A549 (cell line): ENCODE data around the gene TSC2.

Source experiments
- BHLHE40 ChIP-seq: IDR thresholded peaks from 2 replicates; pipeline ENCODE4 v1.6.1; 2012; ENCODE audit warnings: low read depth, low read length, inconsistent platforms
- CHD4 ChIP-seq: fragments of 200-600 bp; sonication (generic); IDR thresholded peaks from 2 replicates; pipeline ENCODE4 v1.6.1; 2016; ENCODE audit warnings: antibody characterized with exemption, mild to moderate bottlenecking, borderline replicate concordance
- CTCF ChIP-seq: fragments of >200 bp; sonication (Bioruptor Twin); formaldehyde crosslinking; IDR thresholded peaks from 3 replicates; pipeline ENCODE4 v1.5.1; 2016
- EP300 ChIP-seq, 2 experiments: fragments of >200 bp; sonication (Bioruptor Twin); formaldehyde crosslinking; IDR thresholded peaks; 2 replicates in 1 of 2; 3 replicates in 1 of 2; pipeline ENCODE4 v1.6.1; 2016 to 2017
- ESRRA ChIP-seq: fragments of 150-350 bp; IDR thresholded peaks from 2 replicates; pipeline ENCODE4 v1.6.1; 2014; ENCODE audit warnings: mild to moderate bottlenecking, low read length, borderline replicate concordance
- MAX ChIP-seq: IDR thresholded peaks from 2 replicates; pipeline ENCODE4 v1.6.1; 2012
- NFE2L2 ChIP-seq: fragments of 150-350 bp; conservative IDR thresholded peaks from 2 replicates; pipeline ENCODE4 v1.6.1; 2014; ENCODE audit warnings: low read length
- POLR2A ChIP-seq: IDR thresholded peaks from 2 replicates; pipeline ENCODE4 v1.6.1; 2012; ENCODE audit warnings: mild to moderate bottlenecking, low read length
- RCOR1 ChIP-seq: fragments of 150-350 bp; IDR thresholded peaks from 2 replicates; pipeline ENCODE4 v1.6.1; 2014; ENCODE audit warnings: antibody characterized with exemption, low read length, low read depth
- REST ChIP-seq: fragments of 200-600 bp; sonication (generic); IDR thresholded peaks from 2 replicates; pipeline ENCODE4 v1.6.1; 2016; ENCODE audit warnings: antibody characterized with exemption, mild to moderate bottlenecking, moderate library complexity
- SREBF2 ChIP-seq: fragments of 450-650 bp; IDR thresholded peaks from 2 replicates; pipeline ENCODE4 v1.6.1; 2014; ENCODE audit warnings: mild to moderate bottlenecking, moderate library complexity
- USF2 ChIP-seq: fragments of 450-650 bp; IDR thresholded peaks from 2 replicates; pipeline ENCODE4 v1.6.1; 2014; ENCODE audit warnings: antibody characterized with exemption
- ZSCAN20 ChIP-seq: fragments of 250-450 bp; sonication (Bioruptor Pico); IDR thresholded peaks from 2 replicates; pipeline ENCODE4 v1.8.0; 2022; ENCODE audit warnings: mild to moderate bottlenecking, moderate library complexity

- TF ChIP-seq RCOR1 = no peak
- no peak for TF ChIP-seq ESRRA
- no peak for TF ChIP-seq NFE2L2
- TF ChIP-seq CTCF = no peak
- no peak for TF ChIP-seq CHD4
- no peak for TF ChIP-seq EP300 (IDR thresholded peaks at IDR 0.05)
- TF ChIP-seq MAX = no peak
- no peak for TF ChIP-seq USF2
- no peak for TF ChIP-seq POLR2A
- no peak for TF ChIP-seq BHLHE40
- TF ChIP-seq ZSCAN20 (CRISPR knock-in tag) = no peak
- TF ChIP-seq REST = no peak
- no peak for TF ChIP-seq SREBF2
Observed at GRCh38 chr16:2078096-2078495, 30.3 kb downstream of the TSC2 start.
